ENCODE data around the gene ZNF862.

GRCh38 chr7:149869867-149870266 lies 31.7 kb downstream of the ZNF862 start:
- TF ChIP-seq CTCF (IDR thresholded peaks at IDR 0.05) (no peak), POLR2A (IDR thresholded peaks at IDR 0.05) (no peak), POLR2AphosphoS5 (IDR thresholded peaks at IDR 0.05) (no peak)
